Caco-2 (cell line): ENCODE measurements around the gene DENND2A. TPM values are rescaled to one million over a fixed set of nuclear protein-coding genes. Genes with fewer than 3 reads are reported as not detected.

Experiments
- BruUV-seq: library from RNA; stranded (reverse); fragments of 400-500 nt; replicated peaks from 2 replicates; lab custom pipeline; 2021; lab: Mats Ljungman, UMichigan
- CTCF ChIA-PET: fragments of 300-600 bp; sonication (Branson Sonifier 250); formaldehyde crosslinking; loops from one replicate; lab custom pipeline; 2022; ENCODE audit warnings: antibody characterized with exemption; lab: Charles Lee
- POLR2A ChIA-PET: fragments of 300-600 bp; sonication (Branson Sonifier 250); formaldehyde crosslinking; loops from one replicate; lab custom pipeline; 2022; ENCODE audit warnings: antibody characterized with exemption; lab: Charles Lee
- DNase-seq, 2 experiments: peaks; one replicate each; pipeline versions ENCODE4 v3.0.0 to v3.0.0-alpha.2; 2020 to 2022
- H3K27me3 ChIP-seq: replicated peaks from 2 replicates; pipeline ENCODE4 v1.6.0; 2011; ENCODE audit warnings: low read length; ENCODE audit not compliant: control insufficient read depth, insufficient read depth
- H3K36me3 ChIP-seq: 2 replicates; pipeline ENCODE4 v1.5.1; 2011; ENCODE audit warnings: low read length; ENCODE audit not compliant: control insufficient read depth, insufficient read depth
- H3K4me1 ChIP-seq: fragments of 250-450 bp; sonication (Bioruptor Pico); 2 replicates; pipeline ENCODE4 v1.5.1; 2020; ENCODE audit warnings: mild to moderate bottlenecking
- H3K4me3 ChIP-seq: 2 replicates; pipeline ENCODE4 v1.5.1; 2011; ENCODE audit warnings: low read depth, mild to moderate bottlenecking, control low read depth, low read length
- H3K9me3 ChIP-seq: fragments of 250-450 bp; sonication (Bioruptor Pico); 2 replicates; pipeline ENCODE4 v1.5.1; 2020; ENCODE audit warnings: mild to moderate bottlenecking, moderate library complexity
- H3K27ac Mint-ChIP-seq: one replicate; pipeline ENCODE4 v1.8.0; 2022; ENCODE audit warnings: mixed read lengths; ENCODE audit not compliant: unreplicated experiment
- H3K27me3 Mint-ChIP-seq: one replicate; pipeline ENCODE4 v1.8.0; 2022; ENCODE audit warnings: mixed read lengths; ENCODE audit not compliant: insufficient read depth, unreplicated experiment
- H3K36me3 Mint-ChIP-seq: one replicate; pipeline ENCODE4 v1.8.0; 2022; ENCODE audit warnings: mild to moderate bottlenecking, mixed read lengths; ENCODE audit not compliant: insufficient read depth, unreplicated experiment
- H3K4me1 Mint-ChIP-seq: one replicate; pipeline ENCODE4 v1.8.0; 2022; ENCODE audit warnings: low read depth, mixed read lengths; ENCODE audit not compliant: unreplicated experiment
- H3K4me3 Mint-ChIP-seq: one replicate; pipeline ENCODE4 v1.8.0; 2022; ENCODE audit warnings: mild to moderate bottlenecking, moderate library complexity, mixed read lengths; ENCODE audit not compliant: unreplicated experiment
- H3K9me3 Mint-ChIP-seq: one replicate; pipeline ENCODE4 v1.8.0; 2022; ENCODE audit warnings: mixed read lengths; ENCODE audit not compliant: unreplicated experiment
- CTCF ChIP-seq, 2 experiments: fragments of 200-600 bp in 1 of 2; IDR thresholded peaks; 1 replicate in 1 of 2; 2 replicates in 1 of 2; pipeline versions ENCODE4 v1.5.1 to v1.8.0; 2011 to 2022; ENCODE audit warnings: antibody characterized with exemption in 1 of 2, control low read depth in 1 of 2, inconsistent platforms in 1 of 2, low read depth in 1 of 2, low read length in 1 of 2, mild to moderate bottlenecking in 1 of 2, moderate library complexity in 1 of 2; ENCODE audit not compliant: insufficient read depth in 1 of 2, severe bottlenecking in 1 of 2, unreplicated experiment in 1 of 2
- intact Hi-C: fragments of 100-400 bp; cut with micrococcal nuclease; formaldehyde crosslinking; loops from one replicate; pipeline ENCODE4 v1.10.0; 2022; ENCODE audit not compliant: unreplicated experiment
- total RNA-seq: library from RNA; stranded (reverse); gene quantifications from 2 replicates; pipeline ENCODE4 v1.2.3, GENCODE V29; 2022

Gene DENND2A
- total RNA-seq, 1 experiment from 2014 or later: 0.95 TPM

GRCh38 chr7:140552240-140552679, 88.4 kb downstream of the DENND2A start:
- peaks cover 7% of the 10 kb centered on the region for H3K4me1 Mint-ChIP-seq
- H3K27me3 ChIP-seq: no peaks in the 10 kb centered on the region
- no peak for DNase-seq
- no peaks in the 10 kb centered on the region for H3K9me3 ChIP-seq
- POLR2A ChIA-PET: no interaction called here
- no peak for TF ChIP-seq CTCF (IDR thresholded peaks at IDR 0.05; ENCODE audit: insufficient read depth in 1 of 2, low read depth in 1 of 2, low read length in 1 of 2, severe bottlenecking in 1 of 2, unreplicated experiment in 1 of 2)
- H3K4me3 ChIP-seq: no peak overlapping the region
- no peaks in the 10 kb centered on the region for H3K9me3 Mint-ChIP-seq
- H3K27me3 Mint-ChIP-seq: no peaks in the 10 kb centered on the region
- CTCF ChIA-PET: no interaction called here
- no peaks in the 10 kb centered on the region for H3K36me3 Mint-ChIP-seq
- no peak overlapping the region for H3K27ac Mint-ChIP-seq
- intact Hi-C loops: no loop called here
- no TSS peak for BruUV-seq
- no peaks in the 10 kb centered on the region for H3K36me3 ChIP-seq
- no peak overlapping the region for H3K4me3 Mint-ChIP-seq
- no peaks in the 10 kb centered on the region for H3K4me1 ChIP-seq

- H3K4me3 Mint-ChIP-seq: no peak overlapping the region
- ChIA-PET CTCF (no interaction called here), POLR2A (no interaction called here)
- peaks cover 7% of the 10 kb centered on the region for H3K4me1 Mint-ChIP-seq
- intact Hi-C loops: no loop called here
- no peak overlapping the region for H3K27ac Mint-ChIP-seq
- H3K36me3 Mint-ChIP-seq: no peaks in the 10 kb centered on the region
- Histone ChIP-seq H3K36me3 (no peaks in the 10 kb centered on the region), H3K4me3 (no peak overlapping the region), H3K4me1 (no peaks in the 10 kb centered on the region), H3K9me3 (no peaks in the 10 kb centered on the region), H3K27me3 (no peaks in the 10 kb centered on the region)
- H3K27me3 Mint-ChIP-seq: no peaks in the 10 kb centered on the region
- no TSS peak for BruUV-seq
- no peak for DNase-seq
- no peak for TF ChIP-seq CTCF (IDR thresholded peaks at IDR 0.05; ENCODE audit: insufficient read depth in 1 of 2, low read depth in 1 of 2, low read length in 1 of 2, severe bottlenecking in 1 of 2, unreplicated experiment in 1 of 2)
- no peaks in the 10 kb centered on the region for H3K9me3 Mint-ChIP-seq
These were observed 89.0 kb downstream of the DENND2A start for GRCh38 chr7:140551355-140552239.

- H3K4me1 ChIP-seq: 0 out of 2 replicates have a peak, but pooled peaks cover 3% of the 10 kb centered on the region
- no peak overlapping the region for H3K4me3 ChIP-seq
- DNase-seq: no peak
- peaks cover 17% of the 10 kb centered on the region for H3K4me1 Mint-ChIP-seq
- CTCF ChIA-PET: no interaction called here
- no peaks in the 10 kb centered on the region for H3K9me3 Mint-ChIP-seq
- intact Hi-C loops: no loop called here
- no peak overlapping the region for H3K27ac Mint-ChIP-seq
- H3K27me3 ChIP-seq: no peaks in the 10 kb centered on the region
- TF ChIP-seq CTCF (IDR thresholded peaks at IDR 0.05; ENCODE audit: insufficient read depth in 1 of 2, low read depth in 1 of 2, low read length in 1 of 2, severe bottlenecking in 1 of 2, unreplicated experiment in 1 of 2): no peak
- no TSS peak for BruUV-seq
- POLR2A ChIA-PET: no interaction called here
- H3K36me3 Mint-ChIP-seq: peaks cover 11% of the 10 kb centered on the region
- H3K36me3 ChIP-seq: no peaks in the 10 kb centered on the region
- H3K4me3 Mint-ChIP-seq: no peak overlapping the region
- H3K9me3 ChIP-seq: no peaks in the 10 kb centered on the region
- no peaks in the 10 kb centered on the region for H3K27me3 Mint-ChIP-seq
These were observed 93.7 kb downstream of the DENND2A start for GRCh38 chr7:140546947-140547346.
